K562 (cell line): ENCODE data around the gene GTF3C1. TPM values are rescaled to one million over a fixed set of nuclear protein-coding genes. Genes with fewer than 3 reads are reported as not detected.

Source experiments
- ATAC-seq: fragments of 200-7000 bp; cut with Tn5 transposase; 3 replicates; pipeline ENCODE4 v1.9.1; 2020; ENCODE audit warnings: moderate library complexity
- BruUV-seq: library from RNA; stranded (reverse); fragments of 400-500 nt; replicated peaks from 2 replicates; lab custom pipeline; 2021; lab: Mats Ljungman, UMichigan
- CTCF ChIA-PET: fragments of 300-600 bp; formaldehyde crosslinking; extraction: SDS; loops from one replicate; lab custom pipeline; 2021; ENCODE audit warnings: low intra/inter-chr PET ratio; lab: Yijun Ruan, JAX
- POLR2A ChIA-PET: fragments of 300-600, 350-650 bp; sonication (Branson Sonifier 250); formaldehyde crosslinking; extraction: SDS; loops from one replicate; lab custom pipeline; 2021; ENCODE audit warnings: antibody characterized with exemption, inconsistent platforms; lab: Yijun Ruan, JAX
- DNase-seq, 4 experiments: peaks; one replicate each; pipeline versions ENCODE4 v3.0.0 to v3.0.0-alpha.2; 2011 to 2018; ENCODE audit warnings: low spot score in 3 of 4, mixed read lengths in 3 of 4; ENCODE audit errors: extremely low read depth in 1 of 4
- FAIRE-seq: peaks from 2 replicates; lab custom pipeline; 2011; peaks lifted over from hg19 to GRCh38; lab: Jason Lieb, UNC
- H2AFZ ChIP-seq: 2 replicates; pipeline ENCODE4 v1.6.0; 2011; ENCODE audit warnings: low read depth, low read length, control low read depth, inconsistent platforms
- H3K27ac ChIP-seq: fragments of 200-600 bp; 3 replicates; pipeline ENCODE4 v1.8.0; 2011; ENCODE audit warnings: low read depth, mild to moderate bottlenecking, control low read depth, inconsistent platforms, low read length, moderate library complexity, mixed read lengths; ENCODE audit errors: extremely low read depth
- H3K27me3 ChIP-seq, 2 experiments: fragments of 300-600 bp in 1 of 2; 2 replicates in 1 of 2; 3 replicates in 1 of 2; pipeline versions ENCODE4 v1.6.0 to v1.8.0; 2011; ENCODE audit warnings: inconsistent platforms in 2 of 2, low read length in 2 of 2, mild to moderate bottlenecking in 1 of 2, mixed read lengths in 1 of 2, moderate library complexity in 1 of 2; ENCODE audit not compliant: control insufficient read depth in 2 of 2, insufficient read depth in 2 of 2
- H3K36me3 ChIP-seq: fragments of 300-600 bp; 3 replicates; pipeline ENCODE4 v1.8.0; 2011; ENCODE audit warnings: mild to moderate bottlenecking, low read length, inconsistent platforms; ENCODE audit not compliant: control insufficient read depth, insufficient read depth
- H3K4me1 ChIP-seq, 2 experiments: fragments of 200-600 bp in 1 of 2; replicated peaks in 1 of 2; 2 replicates in 1 of 2; 3 replicates in 1 of 2; pipeline versions ENCODE4 v1.5.1 to v1.8.0; 2011; ENCODE audit warnings: inconsistent platforms in 2 of 2, low read length in 2 of 2, mild to moderate bottlenecking in 1 of 2, mixed read lengths in 1 of 2, moderate library complexity in 1 of 2; ENCODE audit not compliant: control insufficient read depth in 2 of 2, insufficient read depth in 2 of 2
- H3K4me2 ChIP-seq: 2 replicates; pipeline ENCODE4 v1.6.1; 2011; ENCODE audit warnings: low read length, control low read depth, inconsistent platforms, mixed read lengths; ENCODE audit not compliant: insufficient read depth
- H3K4me3 ChIP-seq: fragments of 200-600 bp; sonication (generic), shearing (Covaris generic); 2 replicates; pipeline ENCODE4 v1.5.1; 2016; ENCODE audit warnings: control low read depth, inconsistent platforms
- H3K79me2 ChIP-seq: fragments of 200-600 bp; 3 replicates; pipeline ENCODE4 v1.8.0; 2011; ENCODE audit warnings: low read length, inconsistent platforms; ENCODE audit not compliant: control insufficient read depth, insufficient read depth
- H3K9ac ChIP-seq, 2 experiments: 2 replicates each; pipeline versions ENCODE4 v1.6.0 to v1.6.1; 2011; ENCODE audit warnings: low read depth in 2 of 2, low read length in 2 of 2, control low read depth in 1 of 2, inconsistent platforms in 1 of 2, mild to moderate bottlenecking in 1 of 2, mixed read lengths in 1 of 2; ENCODE audit not compliant: insufficient read depth in 1 of 2
- H3K9me1 ChIP-seq: one replicate; pipeline ENCODE4 v1.6.0; 2011; ENCODE audit warnings: inconsistent platforms, mild to moderate bottlenecking, low read length, moderate library complexity; ENCODE audit not compliant: control insufficient read depth, insufficient read depth
- H3K9me3 ChIP-seq: replicated peaks from 2 replicates; pipeline ENCODE4 v1.5.1; 2011; ENCODE audit warnings: low read depth, low read length, inconsistent platforms; ENCODE audit not compliant: control insufficient read depth, insufficient read depth
- H4K20me1 ChIP-seq: replicated peaks from 2 replicates; pipeline ENCODE4 v1.6.1; 2011; ENCODE audit warnings: low read length, inconsistent platforms, mixed read lengths; ENCODE audit not compliant: control insufficient read depth, insufficient read depth
- ETV6 ChIP-seq, 3 experiments: fragments of 150-350 bp in 1 of 3; sonication (generic) in 1 of 3; formaldehyde crosslinking in 1 of 3; IDR thresholded peaks; 2 replicates each; pipeline versions ENCODE4 v1.6.1 to v1.8.0; 2014 to 2022; ENCODE audit warnings: borderline replicate concordance in 2 of 3, low read depth in 2 of 3, antibody characterized with exemption in 1 of 3, low read length in 1 of 3, mild to moderate bottlenecking in 1 of 3, missing genetic modification reagents in 1 of 3
- MYNN ChIP-seq, 2 experiments: sonication (generic); formaldehyde crosslinking in 1 of 2; IDR thresholded peaks; 2 replicates each; pipeline versions ENCODE4 v1.5.0 to v1.6.1; 2016 to 2020; ENCODE audit warnings: antibody characterized with exemption in 1 of 2, missing genetic modification reagents in 1 of 2
- POU5F1 ChIP-seq: fragments of 150-350 bp; IDR thresholded peaks from 2 replicates; pipeline ENCODE4 v1.6.1; 2014; ENCODE audit warnings: borderline replicate concordance, low read length, low read depth, mild to moderate bottlenecking; ENCODE audit not compliant: partially characterized antibody
- SAP30 ChIP-seq: fragments of 200-600 bp; sonication (generic); IDR thresholded peaks from 2 replicates; pipeline ENCODE4 v1.6.1; 2012; ENCODE audit warnings: borderline replicate concordance, low read depth, mild to moderate bottlenecking, moderate library complexity, low read length, control low read depth, inconsistent platforms; ENCODE audit not compliant: insufficient read depth, poor library complexity, severe bottlenecking
- SUPT5H ChIP-seq: fragments of 450-650 bp; IDR thresholded peaks from 2 replicates; pipeline ENCODE4 v1.6.1; 2016
- ZNF134 ChIP-seq: fragments of 250-450 bp; sonication (Bioruptor Pico); conservative IDR thresholded peaks from 2 replicates; pipeline ENCODE4 v1.4.0; 2020
- ZNF589 ChIP-seq: fragments of 200-800 bp; sonication (Bioruptor generic); IDR thresholded peaks from 2 replicates; pipeline ENCODE4 v1.6.1; 2016; ENCODE audit warnings: low read depth, missing genetic modification characterization, missing compliant biosample characterization
- WGBS: fragments of 100-300 bp; shearing (Covaris generic); methylation state at CpG from one replicate; pipeline ENCODE4 v1.1.6; 2016; ENCODE audit warnings: low coverage, mixed read lengths; ENCODE audit not compliant: insufficient coverage; ENCODE audit errors: missing lambda C conversion rate; 5-methylcytosine and 5-hydroxymethylcytosine counted together
- in situ Hi-C: fragments of 300-500 bp; cut with MboI; formaldehyde crosslinking; loops from 4 replicates; pipeline ENCODE4 v1.15.0; 2018; ENCODE audit warnings: inconsistent platforms, mixed read lengths
- intact Hi-C: fragments of 100-400 bp; cut with micrococcal nuclease; formaldehyde crosslinking; loops from 2 replicates; pipeline ENCODE4 v1.14.2; 2022
- polyA plus RNA-seq, 8 experiments: library from polyadenylated mRNA; depleted of rRNA in 4 of 8; stranded (reverse) in 5 of 8; unstranded in 3 of 8; fragments of >200 nt; fragmentation: Nextera tagmentation in 2 of 8; fragmentation: Illumina TruSeq in 1 of 8; extraction: Ambion mirVana in 2 of 8; extraction: Trizol in 1 of 8; gene quantifications; 2 replicates each; pipeline versions ENCODE4 v1.2.1 to v1.2.3, GENCODE V29; 2011 to 2014; ENCODE audit warnings: inconsistent platforms in 1 of 8, missing spikeins in 1 of 8
- total RNA-seq, 7 experiments: library from RNA; depleted of rRNA in 6 of 7; stranded (reverse); fragments of >200 nt in 6 of 7; fragmentation: Illumina TruSeq in 2 of 7; extraction: Trizol in 2 of 7; gene quantifications; 2 replicates each; pipeline versions ENCODE4 v1.2.1 to v1.2.3, GENCODE V29; 2011 to 2021; ENCODE audit warnings: low replicate concordance in 1 of 7
- TF ChIP-seq, protein P1 (sequence below): fragments of 250-450 bp; sonication (Bioruptor Pico); IDR thresholded peaks from 2 replicates; pipeline ENCODE4 v1.4.0; 2020; ENCODE audit warnings: mild to moderate bottlenecking, moderate library complexity

GTF3C1 gene
- total and polyA plus RNA-seq, 9 of the 15 experiments (the other 6 are each of a cell fraction or from before 2014, with no cell fraction given) = 0.72 to 63.6 (median 30.9) TPM

DNA sequence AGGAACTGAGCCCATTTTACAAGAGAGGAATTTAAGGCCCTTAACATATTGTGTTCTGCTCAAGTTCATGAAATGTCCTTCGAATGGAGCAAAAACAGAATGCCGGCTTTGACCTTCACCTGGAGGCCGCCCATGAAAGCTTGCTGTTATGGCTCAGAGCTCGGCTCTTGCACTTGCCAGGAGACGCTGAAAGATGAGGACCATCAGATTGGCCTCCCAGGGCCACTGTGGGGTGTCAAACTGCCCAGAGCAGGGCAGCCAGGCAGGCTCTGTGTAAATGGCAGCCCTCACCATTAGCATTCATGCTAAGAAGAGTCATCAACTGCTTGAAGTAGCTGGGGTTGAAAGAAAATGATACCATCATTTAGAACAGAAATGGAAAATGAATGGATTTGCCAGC lies 108.4 kb downstream of the GTF3C1 start:
- POLR2A ChIA-PET = interaction anchor here (1.9 kb wide), 1 partner anchor 10 kb away, joined by 6 read pairs; no protein-coding TSS in a partner anchor
- FAIRE-seq = no peak
- no peaks in the 10 kb centered on the region for H3K9me1 ChIP-seq
- WGBS = 8% methylated on average over 5 of the region's 5 CpGs
- H2AFZ ChIP-seq = no peak overlapping the region
- H3K36me3 ChIP-seq = no peaks in the 10 kb centered on the region
- no peak overlapping the region for H3K4me3 ChIP-seq
- H3K9ac ChIP-seq = no peak overlapping the region
- TF ChIP-seq ETV6 (IDR thresholded peaks at IDR 0.05; ENCODE audit: borderline replicate concordance in 1 of 2, low read depth in 2 of 2, low read length in 1 of 2) (no peak), ETV6 (CRISPR knock-in tag; IDR thresholded peaks at IDR 0.05; ENCODE audit: borderline replicate concordance) (no peak), POU5F1 (no peak), SAP30 (no peak), SUPT5H (no peak), MYNN (IDR thresholded peaks at IDR 0.05) (no peak), MYNN (CRISPR knock-in tag; IDR thresholded peaks at IDR 0.05) (no peak), ZNF589 (CRISPR knock-in tag) (no peak), ZNF134 (CRISPR knock-in tag) (no peak)
- TF ChIP-seq, protein P1, sequence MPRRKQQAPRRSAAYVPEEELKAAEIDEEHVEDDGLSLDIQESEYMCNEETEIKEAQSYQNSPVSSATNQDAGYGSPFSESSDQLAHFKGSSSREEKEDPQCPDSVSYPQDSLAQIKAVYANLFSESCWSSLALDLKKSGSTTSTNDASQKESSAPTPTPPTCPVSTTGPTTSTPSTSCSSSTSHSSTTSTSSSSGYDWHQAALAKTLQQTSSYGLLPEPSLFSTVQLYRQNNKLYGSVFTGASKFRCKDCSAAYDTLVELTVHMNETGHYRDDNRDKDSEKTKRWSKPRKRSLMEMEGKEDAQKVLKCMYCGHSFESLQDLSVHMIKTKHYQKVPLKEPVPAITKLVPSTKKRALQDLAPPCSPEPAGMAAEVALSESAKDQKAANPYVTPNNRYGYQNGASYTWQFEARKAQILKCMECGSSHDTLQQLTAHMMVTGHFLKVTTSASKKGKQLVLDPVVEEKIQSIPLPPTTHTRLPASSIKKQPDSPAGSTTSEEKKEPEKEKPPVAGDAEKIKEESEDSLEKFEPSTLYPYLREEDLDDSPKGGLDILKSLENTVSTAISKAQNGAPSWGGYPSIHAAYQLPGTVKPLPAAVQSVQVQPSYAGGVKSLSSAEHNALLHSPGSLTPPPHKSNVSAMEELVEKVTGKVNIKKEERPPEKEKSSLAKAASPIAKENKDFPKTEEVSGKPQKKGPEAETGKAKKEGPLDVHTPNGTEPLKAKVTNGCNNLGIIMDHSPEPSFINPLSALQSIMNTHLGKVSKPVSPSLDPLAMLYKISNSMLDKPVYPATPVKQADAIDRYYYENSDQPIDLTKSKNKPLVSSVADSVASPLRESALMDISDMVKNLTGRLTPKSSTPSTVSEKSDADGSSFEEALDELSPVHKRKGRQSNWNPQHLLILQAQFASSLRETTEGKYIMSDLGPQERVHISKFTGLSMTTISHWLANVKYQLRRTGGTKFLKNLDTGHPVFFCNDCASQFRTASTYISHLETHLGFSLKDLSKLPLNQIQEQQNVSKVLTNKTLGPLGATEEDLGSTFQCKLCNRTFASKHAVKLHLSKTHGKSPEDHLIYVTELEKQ (CRISPR knock-in tag) = no peak
- no TSS peak for BruUV-seq
- in situ Hi-C loops (no loop called here), intact Hi-C loops (no loop called here)
- H3K27ac ChIP-seq = no peak overlapping the region
- ATAC-seq = no peak
- H3K79me2 ChIP-seq = no peaks in the 10 kb centered on the region
- no peaks in the 10 kb centered on the region for H4K20me1 ChIP-seq
- H3K4me1 ChIP-seq = no peaks in the 10 kb centered on the region
- no peak overlapping the region for H3K4me2 ChIP-seq
- 0 out of 2 replicates have a peak, but pooled peaks cover 4% of the 10 kb centered on the region for H3K9me3 ChIP-seq
- peaks cover 0 to 9% of the 10 kb centered on the region in 2 experiments; a peak in 2 of 5 replicates for H3K27me3 ChIP-seq
- CTCF ChIA-PET = no interaction called here
- no peak for DNase-seq
